Measurements from ENCODE around the gene KLHL36. TPM values are rescaled to one million over a fixed set of nuclear protein-coding genes. Genes with fewer than 3 reads are reported as not detected.

KLHL36 gene
- total and polyA plus RNA-seq, 9 of the 15 experiments (the other 6 are each of a cell fraction or from before 2014, with no cell fraction given) = 2.1 to 51.2 (median 18.5) TPM

DNA sequence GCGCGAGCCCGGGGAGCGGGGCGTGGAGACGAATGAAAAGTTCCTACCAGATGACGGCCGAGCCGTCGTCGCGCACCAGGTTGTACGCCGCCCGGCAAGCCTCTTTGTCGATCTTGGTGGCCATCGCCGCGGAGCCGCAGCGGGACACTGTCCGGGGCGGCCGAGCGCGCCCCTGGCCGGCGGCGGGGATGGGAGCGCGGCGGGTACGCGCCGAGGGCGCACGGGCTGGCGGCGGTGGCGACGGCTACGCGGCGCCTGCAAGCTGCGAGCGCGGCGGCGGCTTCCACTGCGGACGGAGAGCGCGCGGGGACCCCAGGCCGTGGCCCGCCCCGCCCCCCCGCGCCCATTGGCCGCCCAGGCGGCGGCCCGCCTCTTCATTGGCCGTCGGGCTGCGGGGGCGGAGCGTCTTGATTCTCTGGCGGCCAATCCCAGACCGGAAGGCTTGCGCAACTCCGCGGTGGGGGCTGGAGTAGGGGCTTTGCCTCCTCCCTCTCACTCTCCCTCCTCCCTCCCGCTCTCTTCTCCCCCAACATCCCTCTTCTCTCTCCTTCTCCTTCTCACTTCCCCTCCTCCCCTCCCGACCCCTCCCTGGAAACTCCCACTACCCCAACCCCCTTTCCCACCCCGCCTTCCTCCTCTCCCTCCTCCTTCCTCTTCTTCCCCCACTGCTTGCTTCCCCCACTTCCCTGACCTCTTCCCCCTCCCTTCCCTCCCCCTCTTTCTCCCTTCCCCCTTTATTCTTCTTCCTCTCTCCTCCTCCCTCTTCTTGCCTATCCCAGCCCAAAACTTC lies 30.3 kb upstream of the KLHL36 start, which contains the start of gene COTL1 (continued):
- TF ChIP-seq NBN (IDR thresholded peaks at IDR 0.05; ENCODE audit: low read depth) = no peak; the same call in 1 of the 2 replicates
- no peak for TF ChIP-seq CSDE1 (IDR thresholded peaks at IDR 0.05)
- TF ChIP-seq, protein P1, sequence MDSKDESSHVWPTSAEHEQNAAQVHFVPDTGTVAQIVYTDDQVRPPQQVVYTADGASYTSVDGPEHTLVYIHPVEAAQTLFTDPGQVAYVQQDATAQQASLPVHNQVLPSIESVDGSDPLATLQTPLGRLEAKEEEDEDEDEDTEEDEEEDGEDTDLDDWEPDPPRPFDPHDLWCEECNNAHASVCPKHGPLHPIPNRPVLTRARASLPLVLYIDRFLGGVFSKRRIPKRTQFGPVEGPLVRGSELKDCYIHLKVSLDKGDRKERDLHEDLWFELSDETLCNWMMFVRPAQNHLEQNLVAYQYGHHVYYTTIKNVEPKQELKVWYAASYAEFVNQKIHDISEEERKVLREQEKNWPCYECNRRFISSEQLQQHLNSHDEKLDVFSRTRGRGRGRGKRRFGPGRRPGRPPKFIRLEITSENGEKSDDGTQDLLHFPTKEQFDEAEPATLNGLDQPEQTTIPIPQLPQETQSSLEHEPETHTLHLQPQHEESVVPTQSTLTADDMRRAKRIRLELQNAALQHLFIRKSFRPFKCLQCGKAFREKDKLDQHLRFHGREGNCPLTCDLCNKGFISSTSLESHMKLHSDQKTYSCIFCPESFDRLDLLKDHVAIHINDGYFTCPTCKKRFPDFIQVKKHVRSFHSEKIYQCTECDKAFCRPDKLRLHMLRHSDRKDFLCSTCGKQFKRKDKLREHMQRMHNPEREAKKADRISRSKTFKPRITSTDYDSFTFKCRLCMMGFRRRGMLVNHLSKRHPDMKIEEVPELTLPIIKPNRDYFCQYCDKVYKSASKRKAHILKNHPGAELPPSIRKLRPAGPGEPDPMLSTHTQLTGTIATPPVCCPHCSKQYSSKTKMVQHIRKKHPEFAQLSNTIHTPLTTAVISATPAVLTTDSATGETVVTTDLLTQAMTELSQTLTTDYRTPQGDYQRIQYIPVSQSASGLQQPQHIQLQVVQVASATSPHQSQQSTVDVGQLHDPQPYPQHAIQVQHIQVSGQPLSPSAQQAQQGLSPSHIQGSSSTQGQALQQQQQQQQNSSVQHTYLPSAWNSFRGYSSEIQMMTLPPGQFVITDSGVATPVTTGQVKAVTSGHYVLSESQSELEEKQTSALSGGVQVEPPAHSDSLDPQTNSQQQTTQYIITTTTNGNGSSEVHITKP (IDR thresholded peaks at IDR 0.05; ENCODE audit: partially characterized antibody) = no peak
- TF ChIP-seq, protein P2, sequence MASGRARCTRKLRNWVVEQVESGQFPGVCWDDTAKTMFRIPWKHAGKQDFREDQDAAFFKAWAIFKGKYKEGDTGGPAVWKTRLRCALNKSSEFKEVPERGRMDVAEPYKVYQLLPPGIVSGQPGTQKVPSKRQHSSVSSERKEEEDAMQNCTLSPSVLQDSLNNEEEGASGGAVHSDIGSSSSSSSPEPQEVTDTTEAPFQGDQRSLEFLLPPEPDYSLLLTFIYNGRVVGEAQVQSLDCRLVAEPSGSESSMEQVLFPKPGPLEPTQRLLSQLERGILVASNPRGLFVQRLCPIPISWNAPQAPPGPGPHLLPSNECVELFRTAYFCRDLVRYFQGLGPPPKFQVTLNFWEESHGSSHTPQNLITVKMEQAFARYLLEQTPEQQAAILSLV (tag; IDR thresholded peaks at IDR 0.05) = peak; percentile 95
- TF ChIP-seq ZNF436 (CRISPR knock-in tag; IDR thresholded peaks at IDR 0.05) = no peak
- no peak for TF ChIP-seq RFX7 (CRISPR knock-in tag; IDR thresholded peaks at IDR 0.05)
- TF ChIP-seq CAMTA2 (CRISPR knock-in tag; conservative IDR thresholded peaks at IDR 0.05) = no peak
- no peak for TF ChIP-seq RBM34 (IDR thresholded peaks at IDR 0.05; ENCODE audit: borderline replicate concordance, insufficient read depth, low read length)
- no peak for TF ChIP-seq KAT7 (CRISPR knock-in tag; IDR thresholded peaks at IDR 0.05; ENCODE audit: borderline replicate concordance)
- TF ChIP-seq MTA3 (IDR thresholded peaks at IDR 0.05; ENCODE audit: borderline replicate concordance) = peak; percentile 49; the same call in 1 of the 2 replicates
- TF ChIP-seq ATF7 (IDR thresholded peaks at IDR 0.05) = no peak
- no peak for TF ChIP-seq HMG20A (CRISPR knock-in tag; conservative IDR thresholded peaks at IDR 0.05)
- TF ChIP-seq, protein P3, sequence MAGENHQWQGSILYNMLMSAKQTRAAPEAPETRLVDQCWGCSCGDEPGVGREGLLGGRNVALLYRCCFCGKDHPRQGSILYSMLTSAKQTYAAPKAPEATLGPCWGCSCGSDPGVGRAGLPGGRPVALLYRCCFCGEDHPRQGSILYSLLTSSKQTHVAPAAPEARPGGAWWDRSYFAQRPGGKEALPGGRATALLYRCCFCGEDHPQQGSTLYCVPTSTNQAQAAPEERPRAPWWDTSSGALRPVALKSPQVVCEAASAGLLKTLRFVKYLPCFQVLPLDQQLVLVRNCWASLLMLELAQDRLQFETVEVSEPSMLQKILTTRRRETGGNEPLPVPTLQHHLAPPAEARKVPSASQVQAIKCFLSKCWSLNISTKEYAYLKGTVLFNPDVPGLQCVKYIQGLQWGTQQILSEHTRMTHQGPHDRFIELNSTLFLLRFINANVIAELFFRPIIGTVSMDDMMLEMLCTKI (IDR thresholded peaks at IDR 0.05; ENCODE audit: partially characterized antibody) = no peak
- TF ChIP-seq MYC (IDR thresholded peaks at IDR 0.05; ENCODE audit: low read depth, low read length) = no peak
- no peak for TF ChIP-seq MYC (CRISPR knock-in tag; IDR thresholded peaks at IDR 0.05; ENCODE audit: borderline replicate concordance, low read depth)
- 0 out of 2 replicates have a peak, but pooled peaks have one; percentile 19 for TF ChIP-seq NCOA1 (IDR thresholded peaks at IDR 0.05; ENCODE audit: low read depth)
- TF ChIP-seq, protein P4, sequence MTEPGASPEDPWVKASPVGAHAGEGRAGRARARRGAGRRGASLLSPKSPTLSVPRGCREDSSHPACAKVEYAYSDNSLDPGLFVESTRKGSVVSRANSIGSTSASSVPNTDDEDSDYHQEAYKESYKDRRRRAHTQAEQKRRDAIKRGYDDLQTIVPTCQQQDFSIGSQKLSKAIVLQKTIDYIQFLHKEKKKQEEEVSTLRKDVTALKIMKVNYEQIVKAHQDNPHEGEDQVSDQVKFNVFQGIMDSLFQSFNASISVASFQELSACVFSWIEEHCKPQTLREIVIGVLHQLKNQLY (CRISPR knock-in tag; conservative IDR thresholded peaks at IDR 0.05) = 0 out of 4 replicates have a peak, but pooled peaks of 1 of the 2 experiments have one; percentile 78
- TF ChIP-seq CBX8 (IDR thresholded peaks at IDR 0.05; ENCODE audit: borderline replicate concordance, extremely low read depth, low read depth, low read length, poor library complexity, severe bottlenecking) = no peak
- TF ChIP-seq, protein P5, sequence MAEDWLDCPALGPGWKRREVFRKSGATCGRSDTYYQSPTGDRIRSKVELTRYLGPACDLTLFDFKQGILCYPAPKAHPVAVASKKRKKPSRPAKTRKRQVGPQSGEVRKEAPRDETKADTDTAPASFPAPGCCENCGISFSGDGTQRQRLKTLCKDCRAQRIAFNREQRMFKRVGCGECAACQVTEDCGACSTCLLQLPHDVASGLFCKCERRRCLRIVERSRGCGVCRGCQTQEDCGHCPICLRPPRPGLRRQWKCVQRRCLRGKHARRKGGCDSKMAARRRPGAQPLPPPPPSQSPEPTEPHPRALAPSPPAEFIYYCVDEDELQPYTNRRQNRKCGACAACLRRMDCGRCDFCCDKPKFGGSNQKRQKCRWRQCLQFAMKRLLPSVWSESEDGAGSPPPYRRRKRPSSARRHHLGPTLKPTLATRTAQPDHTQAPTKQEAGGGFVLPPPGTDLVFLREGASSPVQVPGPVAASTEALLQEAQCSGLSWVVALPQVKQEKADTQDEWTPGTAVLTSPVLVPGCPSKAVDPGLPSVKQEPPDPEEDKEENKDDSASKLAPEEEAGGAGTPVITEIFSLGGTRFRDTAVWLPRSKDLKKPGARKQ (CRISPR knock-in tag; IDR thresholded peaks at IDR 0.05) = no peak
